GM12878 (cell line): Measurements from ENCODE around the gene RGP1. TPM values are rescaled to one million over a fixed set of nuclear protein-coding genes. Genes with fewer than 3 reads are reported as not detected.

Experiments used
- ATAC-seq: fragments of 200-7000 bp; cut with Tn5 transposase; 3 replicates; pipeline ENCODE4 v1.9.1; 2020; ENCODE audit warnings: mild to moderate bottlenecking, moderate library complexity
- Bru-seq: library from RNA; stranded (reverse); fragments of 400-500 nt; gene quantifications from one replicate; lab custom pipeline; 2021; lab: Mats Ljungman, UMichigan
- BruChase-seq, 2 experiments: library from RNA; stranded (reverse); fragments of 400-500 nt; gene quantifications; one replicate each; lab custom pipeline; 2021; lab: Mats Ljungman, UMichigan
- BruUV-seq: library from RNA; stranded (reverse); fragments of 400-500 nt; replicated peaks from 2 replicates; lab custom pipeline; 2021; lab: Mats Ljungman, UMichigan
- CTCF ChIA-PET: fragments of 300-600 bp; sonication (Branson Sonifier 250); formaldehyde crosslinking; extraction: SDS; loops from one replicate; lab custom pipeline; 2021; ENCODE audit warnings: inconsistent platforms; lab: Yijun Ruan, JAX
- POLR2A ChIA-PET: fragments of 350-600 bp; formaldehyde crosslinking; extraction: SDS; loops from one replicate; lab custom pipeline; 2021; ENCODE audit warnings: inconsistent platforms; lab: Charles Lee
- RAD21 ChIA-PET: fragments of 300-600 bp; sonication (Branson Sonifier 250); formaldehyde crosslinking; loops from one replicate; lab custom pipeline; 2023; ENCODE audit warnings: antibody characterized with exemption; ENCODE audit not compliant: unreplicated experiment; lab: Charles Lee
- SMC1A ChIA-PET: fragments of 300-600 bp; sonication (Branson Sonifier 250); formaldehyde crosslinking; loops from one replicate; lab custom pipeline; 2023; ENCODE audit not compliant: unreplicated experiment, uncharacterized antibody; lab: Charles Lee
- DNase-seq: peaks from one replicate; pipeline ENCODE4 v3.0.0-alpha.2; 2011; ENCODE audit warnings: low read depth, low spot score
- FAIRE-seq: peaks from 3 replicates; lab custom pipeline; 2011; peaks lifted over from hg19 to GRCh38; lab: Jason Lieb, UNC
- H2AFZ ChIP-seq: 2 replicates; pipeline ENCODE4 v1.6.0; 2011; ENCODE audit warnings: low read depth, low read length, control low read depth; ENCODE audit not compliant: control insufficient read depth
- H3K27ac ChIP-seq: 2 replicates; pipeline ENCODE4 v1.5.1; 2011; ENCODE audit warnings: control low read depth; ENCODE audit not compliant: control insufficient read depth, insufficient read depth
- H3K27me3 ChIP-seq, 2 experiments: replicated peaks in 1 of 2; 2 replicates each; pipeline versions ENCODE4 v1.6.0 to v1.6.1; 2011; ENCODE audit warnings: low read length in 1 of 2; ENCODE audit not compliant: control insufficient read depth in 2 of 2, insufficient read depth in 2 of 2
- H3K36me3 ChIP-seq, 2 experiments: 2 replicates each; pipeline ENCODE4 v1.5.1; 2011; ENCODE audit warnings: low read length in 1 of 2; ENCODE audit not compliant: control insufficient read depth in 2 of 2, insufficient read depth in 2 of 2
- H3K4me1 ChIP-seq: 2 replicates; pipeline ENCODE4 v1.6.1; 2011; ENCODE audit warnings: mild to moderate bottlenecking, low read length, moderate library complexity, mixed read lengths; ENCODE audit not compliant: control insufficient read depth, insufficient read depth
- H3K4me2 ChIP-seq: 2 replicates; pipeline ENCODE4 v1.6.0; 2011; ENCODE audit warnings: control low read depth; ENCODE audit not compliant: control insufficient read depth, insufficient read depth
- H3K4me3 ChIP-seq: fragments of 200-600 bp; sonication (generic); 2 replicates; pipeline ENCODE4 v1.5.1; 2016
- H3K79me2 ChIP-seq: 2 replicates; pipeline ENCODE4 v1.6.0; 2011; ENCODE audit warnings: low read length; ENCODE audit not compliant: control insufficient read depth, insufficient read depth
- H3K9ac ChIP-seq: 2 replicates; pipeline ENCODE4 v1.8.0; 2011; ENCODE audit warnings: low read length, control low read depth, mixed read lengths; ENCODE audit not compliant: control insufficient read depth, insufficient read depth
- H3K9me3 ChIP-seq: replicated peaks from 3 replicates; pipeline ENCODE4 v1.5.1; 2011; ENCODE audit warnings: mild to moderate bottlenecking, low read length; ENCODE audit not compliant: control insufficient read depth, insufficient read depth
- H4K20me1 ChIP-seq: 2 replicates; pipeline ENCODE4 v1.6.0; 2011; ENCODE audit not compliant: control insufficient read depth, insufficient read depth
- BCL3 ChIP-seq: IDR thresholded peaks from 2 replicates; pipeline ENCODE4 v1.6.1; 2011; ENCODE audit warnings: borderline replicate concordance, low read depth, mild to moderate bottlenecking, moderate library complexity, low read length; ENCODE audit not compliant: insufficient read depth, poor library complexity, severe bottlenecking
- CREM ChIP-seq: IDR thresholded peaks from 2 replicates; pipeline ENCODE4 v1.6.1; 2014; ENCODE audit warnings: antibody characterized with exemption, low read depth
- CTCF ChIP-seq, 3 experiments: IDR thresholded peaks in 2 of 3; conservative IDR thresholded peaks in 1 of 3; 2 replicates each; pipeline ENCODE4 v1.5.1; 2011; ENCODE audit warnings: low read depth in 3 of 3, low read length in 3 of 3, mild to moderate bottlenecking in 3 of 3, control low read depth in 2 of 3, moderate library complexity in 2 of 3, inconsistent platforms in 1 of 3, mixed read lengths in 1 of 3; ENCODE audit not compliant: control insufficient read depth in 2 of 3, insufficient read depth in 1 of 3; ENCODE audit errors: extremely low read depth in 1 of 3
- DPF2 ChIP-seq: fragments of 450-650 bp; IDR thresholded peaks from 2 replicates; pipeline ENCODE4 v1.6.1; 2017; ENCODE audit warnings: mild to moderate bottlenecking
- GATAD2B ChIP-seq: fragments of 450-650 bp; conservative IDR thresholded peaks from 2 replicates; pipeline ENCODE4 v1.6.1; 2017; ENCODE audit warnings: low read depth, mild to moderate bottlenecking, moderate library complexity
- IRF4 ChIP-seq: IDR thresholded peaks from 2 replicates; pipeline ENCODE4 v1.6.1; 2011; ENCODE audit warnings: low read depth, low read length
- MAX ChIP-seq: IDR thresholded peaks from 2 replicates; pipeline ENCODE4 v1.6.1; 2012; ENCODE audit warnings: low read depth, low read length, improper control_type of control experiment
- NFIC ChIP-seq: IDR thresholded peaks from 2 replicates; pipeline ENCODE4 v1.6.1; 2012; ENCODE audit warnings: low read depth, mild to moderate bottlenecking, inconsistent platforms, low read length, moderate library complexity
- NR2C1 ChIP-seq: fragments of 450-650 bp; IDR thresholded peaks from 2 replicates; pipeline ENCODE4 v1.6.1; 2017; ENCODE audit warnings: antibody characterized with exemption, mild to moderate bottlenecking, moderate library complexity
- POLR2A ChIP-seq: IDR thresholded peaks from 2 replicates; pipeline ENCODE4 v1.6.1; 2011; ENCODE audit warnings: low read depth, mild to moderate bottlenecking, low read length
- ZNF217 ChIP-seq: fragments of 450-650 bp; IDR thresholded peaks from 2 replicates; pipeline ENCODE4 v1.6.1; 2017; ENCODE audit warnings: antibody characterized with exemption, mild to moderate bottlenecking
- ZZZ3 ChIP-seq: IDR thresholded peaks from 2 replicates; pipeline ENCODE4 v1.6.1; 2011; ENCODE audit warnings: low read depth; ENCODE audit not compliant: control insufficient read depth, insufficient read length
- WGBS: methylation state at CpG from one replicate; pipeline ENCODE4 v1.1.6; 2016; ENCODE audit warnings: low lambda C conversion rate; ENCODE audit not compliant: insufficient replicate concordance, insufficient coverage; ENCODE audit errors: missing lambda C conversion rate; 5-methylcytosine and 5-hydroxymethylcytosine counted together
- in situ Hi-C: fragments of 300-500 bp; cut with MboI; formaldehyde crosslinking; loops from 9 replicates; pipeline ENCODE4 v1.14.3; 2018; ENCODE audit warnings: mixed read lengths
- intact Hi-C: fragments of 100-400 bp; cut with micrococcal nuclease; formaldehyde crosslinking; loops from one replicate; pipeline ENCODE4 v1.14.2; 2022; ENCODE audit not compliant: unreplicated experiment
- long read RNA-seq, 2 experiments: library from polyadenylated mRNA; unstranded; transcript quantifications; one replicate each; pipeline ENCODE4 v2.0.0, GENCODE V29; 2019 to 2020
- polyA minus RNA-seq, 3 experiments: library from RNA; depleted of rRNA, polyadenylated mRNA; stranded (reverse); fragments of >200 nt; gene quantifications; 2 replicates each; pipeline ENCODE4 v1.2.3, GENCODE V29; 2011
- polyA plus RNA-seq, 11 experiments: library from polyadenylated mRNA; depleted of rRNA in 4 of 11; unstranded in 6 of 11; stranded (reverse) in 5 of 11; fragments of >200 nt; fragmentation: Nextera tagmentation in 4 of 11; fragmentation: Illumina TruSeq in 1 of 11; extraction: Ambion mirVana in 4 of 11; extraction: Trizol in 1 of 11; gene quantifications; 1 replicate in 1 of 11; 2 replicates in 10 of 11; pipeline versions ENCODE4 v1.2.1 to v1.2.3, GENCODE V29; 2011 to 2016; ENCODE audit warnings: inconsistent platforms in 2 of 11, missing spikeins in 2 of 11, low read depth in 1 of 11
- total RNA-seq, 4 experiments: library from RNA; depleted of rRNA in 3 of 4; stranded (reverse); fragments of >200 nt in 3 of 4; fragmentation: Illumina TruSeq in 1 of 4; extraction: Trizol in 1 of 4; gene quantifications; 2 replicates each; pipeline versions ENCODE4 v1.2.1 to v1.2.3, GENCODE V29; 2013 to 2021

RGP1 gene
- total RNA-seq (2013; cell fraction: nucleolus; rRNA removed) = 27.0 and 30.8 TPM in 2 replicates
- total RNA-seq (2014; rRNA removed) = 7.6 and 8.3 TPM in 2 replicates
- total RNA-seq (2014; rRNA removed; fragmentation: Illumina TruSeq; extraction: Trizol) = 7.1 and 7.3 TPM in 2 replicates
- 13.7 and 14.9 TPM in 2 replicates for total RNA-seq (2021)
- 4.9 TPM for polyA plus RNA-seq (2011; ENCODE audit: low read depth)
- 11.5 and 13.7 TPM in 2 replicates for polyA plus RNA-seq (2011; rRNA removed)
- 10.3 and 11.3 TPM in 2 replicates for polyA plus RNA-seq (2011; cell fraction: cytosol; rRNA removed)
- 27.3 and 28.4 TPM in 2 replicates for polyA plus RNA-seq (2011; cell fraction: nucleus; rRNA removed)
- 7.4 and 7.7 TPM in 2 replicates for polyA plus RNA-seq (2012)
- 8.0 and 8.8 TPM in 2 replicates for polyA plus RNA-seq (2014; fragmentation: Illumina TruSeq; extraction: Trizol)
- under 1 TPM; 0.44 to 0.89 TPM for polyA plus RNA-seq (2014; fragmentation: Nextera tagmentation; extraction: Ambion mirVana)
- polyA plus RNA-seq (2014; rRNA removed) = 8.2 and 8.4 TPM in 2 replicates
- 1 to 10 TPM; 3.4 to 3.6 TPM for polyA plus RNA-seq (2016; fragmentation: Nextera tagmentation; extraction: Ambion mirVana)
- polyA minus RNA-seq (2011; rRNA and poly(A)+ RNA removed) = 16.1 and 21.4 TPM in 2 replicates
- polyA minus RNA-seq (2011; cell fraction: cytosol; rRNA and poly(A)+ RNA removed) = 5.6 and 6.5 TPM in 2 replicates
- 14.9 and 22.0 TPM in 2 replicates for polyA minus RNA-seq (2011; cell fraction: nucleus; rRNA and poly(A)+ RNA removed)
- percentile 88 among the genes with signal in this experiment for Bru-seq, nascent RNA
- BruChase-seq, experiment 1, labeled RNA remaining after a 6-hour chase = percentile 91 among the genes with signal in this experiment
- BruChase-seq, experiment 2, labeled RNA remaining after a 2-hour chase = percentile 91 among the genes with signal in this experiment
- long read RNA-seq, experiment 1, full-length matches to known transcripts = 1 of 3 reads
- long read RNA-seq, experiment 1, partial matches to known transcripts = 1 of 3 reads
- long read RNA-seq, experiment 1, other reads (novel, unspliced or antisense) = 1 of 3 reads
- long read RNA-seq, experiment 2, partial matches to known transcripts = 1 of 3 reads
- long read RNA-seq, experiment 2, other reads (novel, unspliced or antisense) = 2 of 3 reads

- Histone ChIP-seq H3K9ac (peak within 1 kb of the TSS; percentile 82), H3K27me3 (no peaks in the 10 kb centered on the region), H3K4me1 (peaks cover 4% of the 10 kb centered on the region), H3K79me2 (peaks cover 49% of the 10 kb centered on the region), H3K4me2 (peak within 1 kb of the TSS; percentile 91), H3K36me3 (peaks cover 7 to 25% of the 10 kb centered on the region in 2 experiments), H3K9me3 (no peaks in the 10 kb centered on the region), H3K27ac (peak within 1 kb of the TSS; percentile 75), H4K20me1 (no peaks in the 10 kb centered on the region; the same call in 1 of the 2 replicates), H2AFZ (peak within 1 kb of the TSS; percentile 87), H3K4me3 (peak within 1 kb of the TSS; percentile 99)
- RAD21 ChIA-PET = interaction anchor here (0.7 to 5.0 kb wide), 19 partner anchors 8 to 145 kb away, joined by 3 to 74 read pairs (median 4); partner anchors contain the start of genes CREB3, FAM221B, SPAG8 and TLN1
- in situ Hi-C loops = no loop called here
- CTCF ChIA-PET = interaction anchor here (0.7 to 9.5 kb wide), 19 partner anchors 8 to 145 kb away, joined by 3 to 147 read pairs (median 6); partner anchors contain the start of genes ARHGEF39, CCDC107, CREB3 and HINT2
- ATAC-seq (peak; percentile 93), FAIRE-seq (no peak), DNase-seq (no peak)
- POLR2A ChIA-PET = interaction anchor here (0.6 to 6.2 kb wide), 17 partner anchors 8 to 678 kb away, joined by 3 to 70 read pairs (median 4); partner anchors contain the start of genes ARHGEF39, CCDC107, CREB3 and HINT2
- no TSS peak for BruUV-seq
- WGBS = under 1% methylated on average over 65 of the region's 69 CpGs
- SMC1A ChIA-PET = interaction anchor here (0.8 to 4.1 kb wide), 13 partner anchors 10 to 133 kb away, joined by 3 to 39 read pairs (median 5); partner anchors contain the start of genes CCDC107, CREB3, SIT1 and SPAG8
- intact Hi-C loops = loop anchor here (1.0 kb wide), 2 partner anchors 13 to 17 kb away; partner anchors contain the start of genes CREB3 and TLN1
- TF ChIP-seq NR2C1 (peak; percentile 90), GATAD2B (peak; percentile 98), IRF4 (no peak), ZNF217 (peak; percentile 89), CREM (no peak), CTCF (IDR thresholded peaks at IDR 0.05 in 2 of 3, conservative IDR thresholded peaks at IDR 0.05 in 1 of 3; ENCODE audit: control insufficient read depth in 2 of 3, extremely low read depth in 1 of 3, insufficient read depth in 1 of 3, low read depth in 3 of 3, low read length in 3 of 3) (no peak), MAX (no peak), NFIC (no peak), DPF2 (peak; percentile 92), BCL3 (no peak), POLR2A (peak; percentile 76), ZZZ3 (no peak)
These were observed at the start of gene RGP1, which contains the start of gene GBA2 for GRCh38 chr9:35748858-35749514. TSS of gene RGP1 (plus strand) at chr9:35749287. CDS start at chr9:35749756, 469 bp downstream. TSS of gene GBA2 (minus strand) at chr9:35749228. CDS start at chr9:35748704, 524 bp downstream.
